K562 (cell line): ENCODE measurements around the gene CFAP251. TPM values are rescaled to one million over a fixed set of nuclear protein-coding genes. Genes with fewer than 3 reads are reported as not detected.
A peak's percentile ranks its signal among the peaks of the same experiment; 100 is the strongest.

Source experiments
- CTCFL ChIP-seq: IDR thresholded peaks from 2 replicates; pipeline ENCODE4 v1.6.1; 2011; ENCODE audit warnings: borderline replicate concordance, low read depth, mild to moderate bottlenecking, moderate library complexity, low read length; ENCODE audit not compliant: insufficient read depth, poor library complexity, severe bottlenecking
- DDX20 ChIP-seq: fragments of 450-650 bp; IDR thresholded peaks from 2 replicates; pipeline ENCODE4 v1.6.1; 2016; ENCODE audit warnings: missing genetic modification characterization, low read depth, mild to moderate bottlenecking, missing compliant biosample characterization, moderate library complexity
- MAFG ChIP-seq: fragments of 450-650 bp; conservative IDR thresholded peaks from 2 replicates; pipeline ENCODE4 v1.6.1; 2016; ENCODE audit warnings: missing genetic modification characterization, missing compliant biosample characterization
- POLR2A ChIP-seq: fragments of 450-650 bp; conservative IDR thresholded peaks from 2 replicates; pipeline ENCODE4 v1.6.1; 2016
- VEZF1 ChIP-seq: fragments of 200-800 bp; sonication (Bioruptor generic); IDR thresholded peaks from 2 replicates; pipeline ENCODE4 v1.6.1; 2017; ENCODE audit warnings: missing genetic modification characterization, missing compliant biosample characterization
- ZKSCAN3 ChIP-seq: fragments of 250-450 bp; sonication (Bioruptor Pico); IDR thresholded peaks from 2 replicates; pipeline ENCODE4 v1.4.0; 2020
- ZNF121 ChIP-seq: sonication (generic); formaldehyde crosslinking; conservative IDR thresholded peaks from 2 replicates; pipeline ENCODE4 v1.8.0; 2022; ENCODE audit warnings: missing genetic modification reagents
- ZNF316 ChIP-seq: fragments of 450-650 bp; IDR thresholded peaks from 2 replicates; pipeline ENCODE4 v1.6.1; 2016
- polyA plus RNA-seq, 8 experiments: library from polyadenylated mRNA; depleted of rRNA in 4 of 8; stranded (reverse) in 5 of 8; unstranded in 3 of 8; fragments of >200 nt; fragmentation: Nextera tagmentation in 2 of 8; fragmentation: Illumina TruSeq in 1 of 8; extraction: Ambion mirVana in 2 of 8; extraction: Trizol in 1 of 8; gene quantifications; 2 replicates each; pipeline versions ENCODE4 v1.2.1 to v1.2.3, GENCODE V29; 2011 to 2014; ENCODE audit warnings: inconsistent platforms in 1 of 8, missing spikeins in 1 of 8
- total RNA-seq, 7 experiments: library from RNA; depleted of rRNA in 6 of 7; stranded (reverse); fragments of >200 nt in 6 of 7; fragmentation: Illumina TruSeq in 2 of 7; extraction: Trizol in 2 of 7; gene quantifications; 2 replicates each; pipeline versions ENCODE4 v1.2.1 to v1.2.3, GENCODE V29; 2011 to 2021; ENCODE audit warnings: low replicate concordance in 1 of 7

The CFAP251 gene
- total and polyA plus RNA-seq, 9 of the 15 experiments (the other 6 are each of a cell fraction or from before 2014, with no cell fraction given): 16.6 to 31.0 (median 19.1) TPM

GRCh38 chr12:121949648-121950397 is 31.4 kb downstream of the CFAP251 start (continued):
- TF ChIP-seq MAFG (peak; percentile 82), ZKSCAN3 (CRISPR knock-in tag) (no peak), POLR2A (no peak), ZNF316 (peak; percentile 79), CTCFL (no peak), VEZF1 (CRISPR knock-in tag) (no peak), DDX20 (tag) (no peak), ZNF121 (CRISPR knock-in tag) (no peak)
- TF ChIP-seq, all 486 proteins: peak for 6
